Measurements from ENCODE around the gene CCDC127.

DNA sequence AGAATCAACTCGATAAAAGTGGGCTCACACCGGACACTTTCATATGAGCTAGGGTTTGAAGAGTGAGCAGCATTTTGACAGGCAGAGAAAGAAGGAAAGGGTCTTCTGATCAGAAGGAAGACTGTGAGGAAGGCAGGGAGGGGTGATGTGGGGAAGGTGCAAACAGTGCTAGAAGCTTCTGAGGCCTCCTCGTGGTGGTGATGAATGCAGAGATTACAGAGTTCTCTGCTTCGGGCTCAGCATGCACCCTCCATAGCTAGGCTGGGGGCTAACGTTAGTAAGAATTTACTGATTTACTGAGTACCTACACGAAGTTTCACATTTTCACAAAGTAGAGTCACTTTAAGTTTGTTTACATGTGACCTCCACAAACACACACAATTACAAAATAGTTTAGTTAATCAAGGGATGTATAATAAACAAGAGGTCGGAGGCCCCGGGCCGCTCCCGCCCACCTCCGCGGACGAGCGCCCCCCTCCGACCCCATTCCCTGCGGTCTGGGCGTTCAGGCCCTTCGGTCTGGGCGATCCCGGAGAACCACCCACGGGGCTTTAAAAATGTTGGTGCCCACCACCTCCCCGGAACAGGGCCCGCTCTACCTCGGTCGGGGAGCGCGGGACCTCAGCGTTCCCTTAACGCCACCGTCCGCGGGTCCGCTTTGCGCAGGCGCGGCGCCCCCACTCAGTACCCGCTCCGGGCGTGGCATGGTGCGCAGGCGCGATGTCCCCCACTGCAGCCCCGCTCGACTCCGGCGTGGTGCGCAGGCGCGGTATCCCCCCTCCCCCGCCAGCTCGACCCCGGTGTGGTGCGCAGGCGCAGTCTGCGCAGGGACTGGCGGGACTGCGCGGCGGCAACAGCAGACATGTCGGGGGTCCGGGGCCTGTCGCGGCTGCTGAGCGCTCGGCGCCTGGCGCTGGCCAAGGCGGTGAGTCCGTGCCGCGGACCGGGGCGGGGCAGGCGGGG is at the start of gene CCDC127, which contains the start of gene SDHA:
- TF ChIP-seq, protein P1, sequence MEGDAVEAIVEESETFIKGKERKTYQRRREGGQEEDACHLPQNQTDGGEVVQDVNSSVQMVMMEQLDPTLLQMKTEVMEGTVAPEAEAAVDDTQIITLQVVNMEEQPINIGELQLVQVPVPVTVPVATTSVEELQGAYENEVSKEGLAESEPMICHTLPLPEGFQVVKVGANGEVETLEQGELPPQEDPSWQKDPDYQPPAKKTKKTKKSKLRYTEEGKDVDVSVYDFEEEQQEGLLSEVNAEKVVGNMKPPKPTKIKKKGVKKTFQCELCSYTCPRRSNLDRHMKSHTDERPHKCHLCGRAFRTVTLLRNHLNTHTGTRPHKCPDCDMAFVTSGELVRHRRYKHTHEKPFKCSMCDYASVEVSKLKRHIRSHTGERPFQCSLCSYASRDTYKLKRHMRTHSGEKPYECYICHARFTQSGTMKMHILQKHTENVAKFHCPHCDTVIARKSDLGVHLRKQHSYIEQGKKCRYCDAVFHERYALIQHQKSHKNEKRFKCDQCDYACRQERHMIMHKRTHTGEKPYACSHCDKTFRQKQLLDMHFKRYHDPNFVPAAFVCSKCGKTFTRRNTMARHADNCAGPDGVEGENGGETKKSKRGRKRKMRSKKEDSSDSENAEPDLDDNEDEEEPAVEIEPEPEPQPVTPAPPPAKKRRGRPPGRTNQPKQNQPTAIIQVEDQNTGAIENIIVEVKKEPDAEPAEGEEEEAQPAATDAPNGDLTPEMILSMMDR (IDR thresholded peaks at IDR 0.05) = peak in 2 of 6 experiments; percentile 9 to 17
- TF ChIP-seq POLR2A (IDR thresholded peaks at IDR 0.05) = peak; percentile 80 to 89

Measured in Peyer's patch (tissue), 4 donors.